Nephron progenitor cell (in vitro differentiated cells): ENCODE results near the gene DOP1A.

ENCODE experiments used
- DNase-seq: peaks from one replicate; pipeline ENCODE4 v3.0.0; 2021
- H3K27ac Mint-ChIP-seq: 2 replicates; pipeline ENCODE4 v1.8.0; 2021; ENCODE audit warnings: mild to moderate bottlenecking, moderate library complexity, mixed read lengths
- H3K27me3 Mint-ChIP-seq: 2 replicates; pipeline ENCODE4 v1.8.0; 2021; ENCODE audit warnings: mild to moderate bottlenecking, low read depth, mixed read lengths; ENCODE audit not compliant: poor library complexity
- H3K36me3 Mint-ChIP-seq: 2 replicates; pipeline ENCODE4 v1.8.0; 2021; ENCODE audit warnings: low read depth, mixed read lengths
- H3K4me1 Mint-ChIP-seq: 2 replicates; pipeline ENCODE4 v1.8.0; 2021; ENCODE audit warnings: mixed read lengths
- H3K4me3 Mint-ChIP-seq: 2 replicates; pipeline ENCODE4 v1.8.0; 2021; ENCODE audit warnings: mild to moderate bottlenecking, moderate library complexity, mixed read lengths
- H3K9me3 Mint-ChIP-seq: 2 replicates; pipeline ENCODE4 v1.8.0; 2021; ENCODE audit warnings: mild to moderate bottlenecking, moderate library complexity, mixed read lengths
- CTCF ChIP-seq: fragments of 200-600 bp; sonication (generic); IDR thresholded peaks from 2 replicates; pipeline ENCODE4 v1.5.0; 2021; ENCODE audit warnings: antibody characterized with exemption

DOP1A gene

GRCh38 chr6:83055366-83055964 is 12.0 kb upstream of the DOP1A start:
- Mint-ChIP-seq H3K4me1 (peaks cover 36% of the 10 kb centered on the region), H3K27ac (no peak overlapping the region), H3K27me3 (no peaks in the 10 kb centered on the region), H3K4me3 (no peak overlapping the region), H3K9me3 (no peaks in the 10 kb centered on the region), H3K36me3 (peaks cover 32% of the 10 kb centered on the region)
- DNase-seq, result peak; percentile 55
- peak; percentile 81 for TF ChIP-seq CTCF

- Mint-ChIP-seq H3K27ac (no peak overlapping the region), H3K36me3 (peaks cover 26% of the 10 kb centered on the region), H3K9me3 (no peaks in the 10 kb centered on the region), H3K4me3 (no peak overlapping the region), H3K27me3 (no peaks in the 10 kb centered on the region), H3K4me1 (peaks cover 29% of the 10 kb centered on the region)
- TF ChIP-seq CTCF, result peak; percentile 75
- DNase-seq, result peak; percentile 49
Measured at GRCh38 chr6:83057705-83058321, 9.7 kb upstream of the DOP1A start.

- peaks cover 26% of the 10 kb centered on the region for H3K36me3 Mint-ChIP-seq
- no peak for TF ChIP-seq CTCF
- no peak overlapping the region for H3K27ac Mint-ChIP-seq
- no peak for DNase-seq
- no peaks in the 10 kb centered on the region for H3K27me3 Mint-ChIP-seq
- no peak overlapping the region for H3K4me3 Mint-ChIP-seq
- peaks cover 26% of the 10 kb centered on the region for H3K4me1 Mint-ChIP-seq
- no peaks in the 10 kb centered on the region for H3K9me3 Mint-ChIP-seq
Measured at GRCh38 chr6:83061190-83061589, 6.3 kb upstream of the DOP1A start.

- TF ChIP-seq CTCF, result no peak
- Mint-ChIP-seq H3K4me1 (peaks cover 20% of the 10 kb centered on the region), H3K27me3 (no peaks in the 10 kb centered on the region), H3K27ac (no peak overlapping the region), H3K9me3 (no peaks in the 10 kb centered on the region), H3K4me3 (no peak overlapping the region), H3K36me3 (peaks cover 19% of the 10 kb centered on the region)
- DNase-seq, result no peak
Measured at GRCh38 chr6:83062225-83062624, 5.2 kb upstream of the DOP1A start.

- H3K36me3 Mint-ChIP-seq, result peaks cover 9% of the 10 kb centered on the region
Measured at GRCh38 chr6:83065511-83066192, 1.8 kb upstream of the DOP1A start, which contains the start of gene UBE3D. UBE3D (minus strand) TSS chr6:83065841; CDS start chr6:83065718, 123 bp downstream.

More at GRCh38 chr6:83065511-83066192, 1.8 kb upstream of the DOP1A start, which contains the start of gene UBE3D:
- peak within 1 kb of the TSS; percentile 93 for H3K4me3 Mint-ChIP-seq
- TF ChIP-seq CTCF, result peak; percentile 96
- peak; percentile 97 for DNase-seq
- H3K27ac Mint-ChIP-seq, result peak within 1 kb of the TSS; percentile 68
- peaks cover 32% of the 10 kb centered on the region for H3K4me1 Mint-ChIP-seq
- no peaks in the 10 kb centered on the region for H3K9me3 Mint-ChIP-seq
- H3K27me3 Mint-ChIP-seq, result no peaks in the 10 kb centered on the region
